Lower leg skin (tissue), 4 donors: ENCODE measurements around the gene TPT1. TPM values are rescaled to one million over a fixed set of nuclear protein-coding genes. Genes with fewer than 3 reads are reported as not detected.
A peak's percentile ranks its signal among the peaks of the same experiment; 100 is the strongest.
"Not testable (repeated sequence)": the region's sequence is repeated elsewhere in the genome, so short reads cannot be mapped to it uniquely, and the experiment has no call there.

Source experiments
- DNase-seq, 2 donors: peaks; one replicate each; pipeline ENCODE4 v3.0.0-alpha.2; 2019; ENCODE audit warnings: low spot score in 2 of 2
- H3K4me3 ChIP-seq: fragments of 200-600 bp; sonication (generic); 2 replicates; pipeline ENCODE4 v1.5.1; 2017; ENCODE audit warnings: mild to moderate bottlenecking, low read depth; ENCODE audit not compliant: poor library complexity, severe bottlenecking
- POLR2A ChIP-seq, 2 donors: fragments of 450-650 bp; IDR thresholded peaks; one replicate each; pipeline ENCODE4 v1.6.1; 2016 to 2017; ENCODE audit warnings: antibody characterized with exemption in 2 of 2, mild to moderate bottlenecking in 1 of 2, moderate library complexity in 1 of 2
- WGBS, 2 donors: methylation state at CpG; one replicate each; pipeline ENCODE4 v1.1.5; 2018; 5-methylcytosine and 5-hydroxymethylcytosine counted together
- intact Hi-C: fragments of 100-400 bp; cut with DNase I; formaldehyde crosslinking; loops from one replicate; pipeline ENCODE4 v1.15.0; 2023; ENCODE audit warnings: low total_unique reads
- total RNA-seq, 4 donors: library from RNA; depleted of rRNA; stranded (reverse); fragments of >200 nt; gene quantifications; one replicate each; pipeline ENCODE4 v1.1.0, GENCODE V29; 2016
- TF ChIP-seq, protein P1 (sequence below), 3 donors: fragments of 450-650 bp; IDR thresholded peaks; one replicate each; pipeline ENCODE4 v1.5.1; 2016; ENCODE audit warnings: antibody characterized with exemption in 3 of 3, mild to moderate bottlenecking in 3 of 3, moderate library complexity in 2 of 3

Gene TPT1
- total RNA-seq, 4 donors from 2014 or later: 2,307 to 2,977 (median 2,645) TPM

DNA sequence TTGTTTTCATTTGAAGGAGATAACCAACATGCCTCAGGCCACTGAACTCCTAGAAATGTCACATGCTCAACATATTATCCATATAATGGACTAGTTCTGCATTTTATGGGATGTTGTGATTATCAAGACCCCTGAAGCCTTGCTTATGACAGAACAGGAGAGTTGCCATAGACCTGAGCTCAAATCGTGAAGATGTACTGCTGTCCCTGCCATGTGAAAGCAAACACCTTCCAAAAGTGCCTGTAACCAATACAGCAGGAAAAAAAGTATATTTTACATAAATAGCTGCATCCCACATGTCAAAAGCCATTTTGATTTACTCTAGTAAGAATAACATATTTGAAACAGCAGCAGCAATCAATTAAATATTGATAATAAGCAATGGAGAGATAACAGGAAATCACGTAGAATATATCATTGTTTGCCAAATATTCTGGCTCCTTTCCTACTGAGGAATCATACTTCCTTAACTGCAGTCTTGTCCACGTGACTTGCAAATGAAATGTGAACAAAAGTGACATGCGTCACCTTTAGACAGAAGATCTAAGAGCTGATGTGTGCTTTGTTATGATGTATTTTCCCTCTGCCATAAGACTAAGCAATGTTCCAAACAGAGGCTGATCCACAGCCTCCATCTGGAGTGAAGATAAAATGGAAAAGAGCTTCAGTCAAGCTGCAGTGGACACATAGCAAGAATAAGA is 43.6 kb upstream of the TPT1 start:
- no peak overlapping the region for H3K4me3 ChIP-seq
- intact Hi-C loops: no loop called here
- DNase-seq: no peak
- TF ChIP-seq POLR2A (IDR thresholded peaks at IDR 0.05): no peak
- TF ChIP-seq, protein P1, sequence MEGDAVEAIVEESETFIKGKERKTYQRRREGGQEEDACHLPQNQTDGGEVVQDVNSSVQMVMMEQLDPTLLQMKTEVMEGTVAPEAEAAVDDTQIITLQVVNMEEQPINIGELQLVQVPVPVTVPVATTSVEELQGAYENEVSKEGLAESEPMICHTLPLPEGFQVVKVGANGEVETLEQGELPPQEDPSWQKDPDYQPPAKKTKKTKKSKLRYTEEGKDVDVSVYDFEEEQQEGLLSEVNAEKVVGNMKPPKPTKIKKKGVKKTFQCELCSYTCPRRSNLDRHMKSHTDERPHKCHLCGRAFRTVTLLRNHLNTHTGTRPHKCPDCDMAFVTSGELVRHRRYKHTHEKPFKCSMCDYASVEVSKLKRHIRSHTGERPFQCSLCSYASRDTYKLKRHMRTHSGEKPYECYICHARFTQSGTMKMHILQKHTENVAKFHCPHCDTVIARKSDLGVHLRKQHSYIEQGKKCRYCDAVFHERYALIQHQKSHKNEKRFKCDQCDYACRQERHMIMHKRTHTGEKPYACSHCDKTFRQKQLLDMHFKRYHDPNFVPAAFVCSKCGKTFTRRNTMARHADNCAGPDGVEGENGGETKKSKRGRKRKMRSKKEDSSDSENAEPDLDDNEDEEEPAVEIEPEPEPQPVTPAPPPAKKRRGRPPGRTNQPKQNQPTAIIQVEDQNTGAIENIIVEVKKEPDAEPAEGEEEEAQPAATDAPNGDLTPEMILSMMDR (IDR thresholded peaks at IDR 0.05): no peak
- WGBS, 2 donors: 82 to 83% methylated on average over 4 of the region's 4 CpGs

DNA sequence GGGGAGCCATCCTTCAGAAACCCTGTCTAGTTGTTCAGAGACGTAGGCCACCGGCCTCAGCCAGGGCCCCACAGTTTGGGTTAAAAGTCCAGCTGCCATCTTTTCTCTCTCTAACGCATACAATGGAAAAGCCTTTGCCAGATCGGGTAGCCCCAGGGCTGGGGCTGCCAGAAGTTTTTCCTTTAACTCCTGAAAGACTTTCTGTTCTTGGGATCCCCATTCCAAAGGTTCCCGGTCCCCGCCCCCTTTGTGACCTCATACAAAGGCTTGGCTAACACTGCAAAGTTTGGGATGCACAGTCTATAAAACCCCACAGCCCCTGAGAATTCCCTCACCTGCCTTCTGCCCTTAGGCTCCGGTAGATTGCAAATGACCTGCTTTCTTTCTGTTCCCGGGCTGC is 41.8 kb upstream of the TPT1 start:
- DNase-seq: peak in 1 of 2 donors; percentile 83
- H3K4me3 ChIP-seq, intact Hi-C loops: not testable (repeated sequence)
- WGBS, 2 donors: 75 to 78% methylated on average over 3 to 8 of the region's 8 CpGs

DNA sequence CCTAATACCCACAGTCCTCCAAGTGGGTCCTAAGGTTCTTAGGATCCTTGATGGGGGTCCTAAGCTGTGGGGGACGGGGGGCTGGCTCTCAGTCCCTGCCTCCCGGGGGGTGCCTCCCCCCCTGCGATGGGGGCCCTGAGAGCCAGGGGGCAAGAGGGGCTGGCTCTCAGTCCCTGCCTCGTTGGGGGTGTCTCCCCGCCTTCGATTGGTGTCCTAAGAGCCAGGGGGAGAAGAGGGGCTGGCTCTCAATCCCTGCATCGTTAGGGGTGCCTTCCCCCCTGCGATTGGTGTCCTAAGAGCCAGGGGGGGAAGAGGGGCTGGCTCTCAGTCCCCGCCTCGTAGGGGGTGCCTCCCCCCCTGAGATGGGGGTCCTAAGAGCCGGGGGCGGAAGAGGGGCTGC is 40.2 kb upstream of the TPT1 start:
- no peak overlapping the region for H3K4me3 ChIP-seq
- intact Hi-C loops: no loop called here
- DNase-seq: peak in 1 of 2 donors; percentile 80
- 71% methylated on average over 7 of the region's 12 CpGs; no CpG with 5 or more reads in 1 of the 2 donors for WGBS, 2 donors
- TF ChIP-seq POLR2A (IDR thresholded peaks at IDR 0.05): no peak
- TF ChIP-seq, protein P1 (IDR thresholded peaks at IDR 0.05): no peak

DNA sequence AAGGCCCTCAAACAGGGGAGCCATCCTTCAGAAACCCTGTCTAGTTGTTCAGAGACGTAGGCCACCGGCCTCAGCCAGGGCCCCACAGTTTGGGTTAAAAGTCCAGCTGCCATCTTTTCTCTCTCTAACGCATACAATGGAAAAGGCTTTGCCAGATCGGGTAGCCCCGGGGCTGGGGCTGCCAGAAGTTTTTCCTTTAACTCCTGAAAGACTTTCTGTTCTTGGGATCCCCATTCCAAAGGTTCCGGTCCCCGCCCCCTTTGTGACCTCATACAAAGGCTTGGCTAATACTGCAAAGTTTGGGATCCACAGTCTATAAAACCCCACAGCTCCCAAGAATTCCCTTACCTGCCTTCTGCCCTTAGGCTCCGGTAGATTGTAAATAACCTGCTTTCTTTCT is 39.7 kb upstream of the TPT1 start:
- intact Hi-C loops, H3K4me3 ChIP-seq: not testable (repeated sequence)
- WGBS, 2 donors: 43 to 70% methylated on average over 5 to 6 of the region's 8 CpGs
- DNase-seq: peak in 1 of 2 donors; percentile 86

DNA sequence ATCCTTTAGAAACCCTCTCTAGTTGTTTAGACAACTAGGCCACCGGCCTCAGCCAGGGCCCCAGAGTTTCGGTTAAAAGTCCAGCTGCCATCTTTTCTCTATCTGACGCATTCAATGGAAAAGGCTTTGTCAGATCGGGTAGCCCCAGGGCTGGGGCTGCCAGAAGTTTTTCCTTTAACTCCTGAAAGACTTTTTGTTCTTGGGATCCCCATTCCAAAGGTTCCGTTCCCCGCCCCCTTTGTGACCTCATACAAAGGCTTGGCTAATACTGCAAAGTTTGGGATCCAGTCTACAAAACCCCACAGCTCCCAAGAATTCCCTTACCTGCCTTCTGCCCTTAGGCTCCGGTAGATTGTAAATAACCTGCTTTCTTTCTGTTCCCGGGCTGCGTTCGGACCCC is 38.5 kb upstream of the TPT1 start:
- 77 to 83% methylated on average over 8 to 10 of the region's 10 CpGs for WGBS, 2 donors
- H3K4me3 ChIP-seq, intact Hi-C loops: not testable (repeated sequence)
- peak in 1 of 2 donors; percentile 80 for DNase-seq

DNA sequence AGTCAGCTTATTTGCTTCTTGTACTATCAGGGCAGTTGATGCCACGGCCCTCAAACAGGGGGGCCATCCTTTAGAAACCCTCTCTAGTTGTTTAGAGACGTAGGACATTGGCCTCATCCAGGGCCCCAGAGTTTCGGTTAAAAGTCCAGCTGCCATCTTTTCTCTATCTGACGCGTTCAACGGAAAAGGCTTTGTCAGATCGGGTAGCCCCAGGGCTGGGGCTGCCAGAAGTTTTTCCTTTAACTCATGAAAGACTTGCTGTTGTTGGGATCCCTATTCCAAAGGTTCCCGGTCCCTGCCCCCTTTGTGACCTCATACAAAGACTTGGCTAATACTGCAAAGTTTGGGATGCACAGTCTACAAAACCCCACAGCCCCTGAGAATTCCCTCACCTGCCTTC is 37.8 kb upstream of the TPT1 start:
- intact Hi-C loops, H3K4me3 ChIP-seq: not testable (repeated sequence)
- peak in 1 of 2 donors; percentile 54 for DNase-seq
- WGBS, 2 donors: 83 to 87% methylated on average over 8 of the region's 8 CpGs

DNA sequence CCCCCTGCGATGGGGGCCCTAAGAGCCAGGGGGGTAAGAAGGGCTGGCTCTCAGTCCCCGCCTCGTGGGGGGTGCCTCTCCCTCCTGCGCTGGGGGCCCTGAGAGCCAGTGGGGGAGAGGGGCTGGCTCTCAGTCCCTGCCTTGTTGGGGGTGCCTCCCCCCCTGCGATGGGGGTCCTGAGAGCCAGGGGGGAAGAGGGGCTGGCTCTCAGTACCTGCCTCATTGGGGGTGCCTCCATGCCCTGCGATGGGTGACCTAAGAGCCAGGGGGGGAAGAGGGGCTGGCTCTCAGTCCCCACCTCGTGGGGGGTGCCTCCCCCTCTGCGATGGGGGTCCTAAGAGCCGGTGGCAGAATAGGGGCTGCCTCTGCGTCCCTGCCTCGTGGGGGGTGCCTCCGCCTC is 36.3 kb upstream of the TPT1 start:
- intact Hi-C loops, H3K4me3 ChIP-seq, DNase-seq: not testable (repeated sequence)
- WGBS, 2 donors: 70 to 100% methylated on average over 2 to 3 of the region's 12 CpGs

DNA sequence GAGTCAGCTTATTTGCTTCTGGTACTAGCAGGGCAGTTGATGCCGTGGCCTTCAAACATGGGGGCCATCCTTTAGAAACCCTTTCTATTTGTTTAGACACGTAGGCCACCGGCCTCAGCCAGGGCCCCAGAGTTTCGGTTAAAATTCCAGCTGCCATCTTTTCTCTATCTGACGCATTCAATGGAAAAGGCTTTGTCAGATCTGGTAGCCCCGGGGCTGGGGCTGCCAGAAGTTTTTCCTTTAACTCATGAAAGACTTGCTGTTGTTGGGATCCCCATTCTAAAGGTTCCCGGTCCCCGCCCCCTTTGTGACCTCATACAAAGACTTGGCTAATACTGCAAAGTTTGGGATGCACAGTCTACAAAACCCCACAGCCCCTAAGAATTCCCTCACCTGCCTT is 35.7 kb upstream of the TPT1 start:
- DNase-seq, H3K4me3 ChIP-seq, intact Hi-C loops: not testable (repeated sequence)
- WGBS, 2 donors: 77 to 84% methylated on average over 8 of the region's 8 CpGs

DNA sequence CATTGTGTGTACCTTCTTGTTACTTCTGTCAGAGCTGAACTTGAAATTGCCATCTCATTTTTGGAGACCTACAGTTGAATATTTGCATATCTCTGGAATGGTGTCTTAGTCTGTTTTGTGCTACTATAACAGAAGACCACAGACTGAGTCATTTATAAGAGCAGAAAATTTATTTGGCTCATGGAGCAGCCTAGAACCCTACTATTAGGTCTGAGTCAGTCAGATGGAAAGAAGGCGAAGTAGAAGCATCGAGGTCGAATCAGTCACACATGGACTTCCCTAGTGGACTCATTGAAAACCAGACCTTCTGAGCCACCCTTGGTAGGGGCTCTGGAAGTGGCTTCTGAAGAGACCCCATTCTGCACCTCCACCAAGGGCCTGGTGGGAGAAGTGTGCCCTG is 33.9 kb upstream of the TPT1 start:
- DNase-seq: no peak
- TF ChIP-seq, protein P1 (IDR thresholded peaks at IDR 0.05): no peak
- no peak for TF ChIP-seq POLR2A (IDR thresholded peaks at IDR 0.05)
- intact Hi-C loops: no loop called here
- WGBS, 2 donors: 96 to 97% methylated on average over 3 of the region's 3 CpGs
- H3K4me3 ChIP-seq: no peak overlapping the region
